ENCODE data around the gene BRF1.

The BRF1 gene

GRCh38 chr14:105171004-105171673, 129.7 kb downstream of the BRF1 start:
- no peak for DNase-seq (ENCODE audit: low read depth)

GRCh38 chr14:105169776-105170655, 130.8 kb downstream of the BRF1 start:
- no peak for DNase-seq (ENCODE audit: low read depth)

- DNase-seq (ENCODE audit: low read depth), result no peak
Observed at GRCh38 chr14:105168979-105169507, 131.8 kb downstream of the BRF1 start.

- no peak for DNase-seq (ENCODE audit: low read depth)
Observed at GRCh38 chr14:105168496-105168978, 132.3 kb downstream of the BRF1 start, which contains the start of gene JAG2. JAG2 (minus strand) TSS chr14:105168776; CDS start chr14:105168420, 356 bp downstream.

- no peak for DNase-seq (ENCODE audit: low read depth)
Observed at GRCh38 chr14:105168093-105168420, 132.7 kb downstream of the BRF1 start.

- no peak for DNase-seq (ENCODE audit: low read depth)
Observed at GRCh38 chr14:105167303-105168092, 133.3 kb downstream of the BRF1 start.

GRCh38 chr14:105166571-105167302, 134.1 kb downstream of the BRF1 start:
- no peak for DNase-seq (ENCODE audit: low read depth)

GRCh38 chr14:105165761-105166485, 134.9 kb downstream of the BRF1 start:
- DNase-seq (ENCODE audit: low read depth), result no peak

GRCh38 chr14:105165134-105165704, 135.6 kb downstream of the BRF1 start:
- no peak for DNase-seq (ENCODE audit: low read depth)

GRCh38 chr14:105163040-105163742, 137.6 kb downstream of the BRF1 start:
- DNase-seq (ENCODE audit: low read depth), result no peak

GRCh38 chr14:105162669-105162979, 138.2 kb downstream of the BRF1 start:
- no peak for DNase-seq (ENCODE audit: low read depth)

- no peak for DNase-seq (ENCODE audit: low read depth)
Observed at GRCh38 chr14:105161964-105162668, 138.7 kb downstream of the BRF1 start.

- DNase-seq (ENCODE audit: low read depth), result no peak
Observed at GRCh38 chr14:105161309-105161708, 139.5 kb downstream of the BRF1 start.

GRCh38 chr14:105160776-105161175, 140.0 kb downstream of the BRF1 start:
- DNase-seq (ENCODE audit: low read depth), result no peak

- DNase-seq (ENCODE audit: low read depth), result no peak
Observed at GRCh38 chr14:105159344-105159743, 141.5 kb downstream of the BRF1 start.

Data from GM04504 (cell line).